HCT116 (cell line): ENCODE results near the gene COL16A1. TPM values are rescaled to one million over a fixed set of nuclear protein-coding genes. Genes with fewer than 3 reads are reported as not detected.
"Not testable (repeated sequence)": the region's sequence is repeated elsewhere in the genome, so short reads cannot be mapped to it uniquely, and the experiment has no call there.

Experiments
- ATAC-seq: fragments of 200-7000 bp; cut with Tn5 transposase; 2 replicates; pipeline ENCODE4 v1.9.1; 2020; ENCODE audit warnings: mild to moderate bottlenecking, moderate library complexity
- BruUV-seq: library from RNA; stranded (reverse); fragments of 400-500 nt; replicated peaks from 2 replicates; lab custom pipeline; 2021; lab: Mats Ljungman, UMichigan
- CTCF ChIA-PET: fragments of 300-600 bp; sonication (Branson Sonifier 250); formaldehyde crosslinking; loops from one replicate; lab custom pipeline; 2021; ENCODE audit warnings: antibody characterized with exemption; lab: Charles Lee
- POLR2A ChIA-PET: fragments of 300-600, 350-600 bp; sonication (Branson Sonifier 250); formaldehyde crosslinking; loops from one replicate; lab custom pipeline; 2021; ENCODE audit warnings: antibody characterized with exemption; lab: Charles Lee
- RAD21 ChIA-PET, 2 experiments: fragments of 300-600 bp; sonication (Branson Sonifier 250); formaldehyde crosslinking; loops; one replicate each; lab custom pipeline; 2023; ENCODE audit warnings: low total read pairs in 2 of 2; ENCODE audit not compliant: uncharacterized antibody in 2 of 2, unreplicated experiment in 2 of 2, low non-redundant PET in 1 of 2; lab: Charles Lee
- DNase-seq: peaks from one replicate; pipeline ENCODE4 v3.0.0-alpha.2; 2010; ENCODE audit warnings: low read depth, low spot score
- H2AFZ ChIP-seq: fragments of 200-600 bp; shearing (Covaris generic), sonication (generic); 2 replicates; pipeline ENCODE4 v1.6.1; 2017; ENCODE audit warnings: low read depth, mixed run types, mixed read lengths, antibody characterized with exemption, low read length; ENCODE audit not compliant: poor library complexity, severe bottlenecking
- H3K27ac ChIP-seq: 2 replicates; pipeline ENCODE4 v1.5.1; 2012; ENCODE audit warnings: low read depth, low read length
- H3K27me3 ChIP-seq: fragments of 200-600 bp; sonication (generic); 2 replicates; pipeline ENCODE4 v1.6.1; 2016; ENCODE audit warnings: mixed run types, low read length, mixed read lengths; ENCODE audit not compliant: insufficient read depth
- H3K36me3 ChIP-seq, 2 experiments: fragments of 200-500 bp in 1 of 2; fragments of 200-600 bp in 1 of 2; sonication (Bioruptor generic) in 1 of 2; sonication (generic) in 1 of 2; 2 replicates each; pipeline versions ENCODE4 v1.5.1 to v1.6.1; 2014 to 2016; ENCODE audit warnings: low read length in 2 of 2, inconsistent platforms in 1 of 2, mixed read lengths in 1 of 2, mixed run types in 1 of 2; ENCODE audit not compliant: insufficient read depth in 2 of 2, control insufficient read depth in 1 of 2
- H3K4me1 ChIP-seq, 2 experiments: fragments of 200-600 bp in 1 of 2; sonication (generic) in 1 of 2; 2 replicates each; pipeline versions ENCODE4 v1.5.1 to v1.6.1; 2012 to 2017; ENCODE audit warnings: low read length in 2 of 2, inconsistent platforms in 1 of 2, mild to moderate bottlenecking in 1 of 2, mixed read lengths in 1 of 2, mixed run types in 1 of 2, moderate library complexity in 1 of 2; ENCODE audit not compliant: insufficient read depth in 2 of 2, control insufficient read depth in 1 of 2
- H3K4me2 ChIP-seq: fragments of 200-600 bp; sonication (generic); 2 replicates; pipeline ENCODE4 v1.6.1; 2017; ENCODE audit warnings: mixed run types, low read length, mixed read lengths
- H3K4me3 ChIP-seq, 2 experiments: fragments of 200-600 bp in 1 of 2; sonication (generic) in 1 of 2; replicated peaks in 1 of 2; 2 replicates each; pipeline ENCODE4 v1.5.1; 2011 to 2016; ENCODE audit warnings: low read length in 2 of 2, control low read depth in 1 of 2, low read depth in 1 of 2, mild to moderate bottlenecking in 1 of 2, mixed read lengths in 1 of 2, mixed run types in 1 of 2
- H3K79me2 ChIP-seq: fragments of 200-600 bp; sonication (generic); 2 replicates; pipeline ENCODE4 v1.6.1; 2017; ENCODE audit warnings: mild to moderate bottlenecking, mixed run types, low read length, moderate library complexity, mixed read lengths; ENCODE audit not compliant: insufficient read depth
- H3K9ac ChIP-seq: fragments of 200-600 bp; sonication (generic); 2 replicates; pipeline ENCODE4 v1.6.1; 2016; ENCODE audit warnings: low read length, mixed read lengths
- H3K9me2 ChIP-seq: fragments of 200-600 bp; sonication (generic), shearing (Covaris generic); 2 replicates; pipeline ENCODE4 v1.6.1; 2017; ENCODE audit warnings: mixed run types, mild to moderate bottlenecking, moderate library complexity; ENCODE audit not compliant: insufficient read depth
- H3K9me3 ChIP-seq, 2 experiments: fragments of 200-500 bp in 1 of 2; fragments of 200-600 bp in 1 of 2; sonication (Bioruptor generic) in 1 of 2; sonication (generic) in 1 of 2; 2 replicates each; pipeline ENCODE4 v1.6.1; 2014 to 2017; ENCODE audit warnings: low read length in 2 of 2, mixed read lengths in 2 of 2, inconsistent platforms in 1 of 2, low read depth in 1 of 2, mild to moderate bottlenecking in 1 of 2, mixed run types in 1 of 2, moderate library complexity in 1 of 2; ENCODE audit not compliant: control insufficient read depth in 1 of 2, insufficient read depth in 1 of 2
- H4K20me1 ChIP-seq: fragments of 200-600 bp; sonication (generic), shearing (Covaris generic); 2 replicates; pipeline ENCODE4 v1.6.1; 2017; ENCODE audit warnings: mixed run types, mild to moderate bottlenecking, moderate library complexity; ENCODE audit not compliant: insufficient read depth
- ELF1 ChIP-seq: IDR thresholded peaks from 2 replicates; pipeline ENCODE4 v1.6.1; 2012; ENCODE audit warnings: low read depth, borderline replicate concordance
- EZH2phosphoT487 ChIP-seq: fragments of 200-600 bp; IDR thresholded peaks from 2 replicates; pipeline ENCODE4 v1.6.1; 2018; ENCODE audit warnings: antibody characterized with exemption, borderline replicate concordance
- RAD21 ChIP-seq: IDR thresholded peaks from 2 replicates; pipeline ENCODE4 v1.6.1; 2012; ENCODE audit warnings: low read depth, mild to moderate bottlenecking
- intact Hi-C: fragments of 100-400 bp; cut with micrococcal nuclease; formaldehyde crosslinking; loops from 2 replicates; pipeline ENCODE4 v1.10.0; 2022
- total RNA-seq: library from RNA; stranded (reverse); gene quantifications from one replicate; pipeline ENCODE4 v1.2.1, GENCODE V29; 2021; ENCODE audit not compliant: unreplicated experiment
- TF ChIP-seq, protein P1 (sequence below), 3 experiments: fragments of 200-600 bp in 1 of 3; sonication (generic) in 1 of 3; IDR thresholded peaks in 2 of 3; conservative IDR thresholded peaks in 1 of 3; 2 replicates each; pipeline ENCODE4 v1.5.1; 2012 to 2017; ENCODE audit warnings: low read depth in 2 of 3, low read length in 2 of 3, antibody characterized with exemption in 1 of 3, borderline replicate concordance in 1 of 3, control low read depth in 1 of 3, mild to moderate bottlenecking in 1 of 3, mixed read lengths in 1 of 3, mixed run types in 1 of 3, moderate library complexity in 1 of 3; ENCODE audit not compliant: insufficient read depth in 1 of 3

Gene COL16A1
- total RNA-seq, 1 experiment from 2014 or later: 2.2 TPM

DNA sequence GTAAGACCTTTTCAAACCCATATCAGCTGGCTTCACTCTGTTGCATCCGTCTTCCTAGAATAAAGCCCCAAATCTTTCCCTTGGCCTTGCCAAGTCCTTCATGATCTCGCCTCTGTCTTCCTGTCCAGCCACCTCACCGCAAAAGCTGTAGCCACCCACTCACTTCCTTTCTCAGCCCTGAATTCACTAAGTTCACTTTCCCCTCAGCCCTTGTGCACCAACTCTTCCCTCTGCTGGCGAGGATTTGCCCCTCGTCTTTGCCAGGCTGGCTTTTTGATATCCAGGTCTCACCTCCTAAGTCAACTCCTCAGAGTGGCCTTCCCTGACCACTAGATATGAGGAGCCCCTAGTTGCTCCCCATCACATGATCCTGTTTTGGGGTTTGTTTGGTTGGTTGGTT, 3.9 kb upstream of the COL16A1 start:
- TF ChIP-seq ELF1 (no peak), RAD21 (peak; percentile 59), EZH2phosphoT487 (no peak)
- TF ChIP-seq, protein P1, sequence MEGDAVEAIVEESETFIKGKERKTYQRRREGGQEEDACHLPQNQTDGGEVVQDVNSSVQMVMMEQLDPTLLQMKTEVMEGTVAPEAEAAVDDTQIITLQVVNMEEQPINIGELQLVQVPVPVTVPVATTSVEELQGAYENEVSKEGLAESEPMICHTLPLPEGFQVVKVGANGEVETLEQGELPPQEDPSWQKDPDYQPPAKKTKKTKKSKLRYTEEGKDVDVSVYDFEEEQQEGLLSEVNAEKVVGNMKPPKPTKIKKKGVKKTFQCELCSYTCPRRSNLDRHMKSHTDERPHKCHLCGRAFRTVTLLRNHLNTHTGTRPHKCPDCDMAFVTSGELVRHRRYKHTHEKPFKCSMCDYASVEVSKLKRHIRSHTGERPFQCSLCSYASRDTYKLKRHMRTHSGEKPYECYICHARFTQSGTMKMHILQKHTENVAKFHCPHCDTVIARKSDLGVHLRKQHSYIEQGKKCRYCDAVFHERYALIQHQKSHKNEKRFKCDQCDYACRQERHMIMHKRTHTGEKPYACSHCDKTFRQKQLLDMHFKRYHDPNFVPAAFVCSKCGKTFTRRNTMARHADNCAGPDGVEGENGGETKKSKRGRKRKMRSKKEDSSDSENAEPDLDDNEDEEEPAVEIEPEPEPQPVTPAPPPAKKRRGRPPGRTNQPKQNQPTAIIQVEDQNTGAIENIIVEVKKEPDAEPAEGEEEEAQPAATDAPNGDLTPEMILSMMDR (IDR thresholded peaks at IDR 0.05 in 2 of 3, conservative IDR thresholded peaks at IDR 0.05 in 1 of 3; ENCODE audit: borderline replicate concordance in 1 of 3, insufficient read depth in 1 of 3, low read depth in 2 of 3, low read length in 2 of 3): peak; percentile 30 to 37 (median 31); a peak in 5 of 6 replicates
- no TSS peak for BruUV-seq
- no peak overlapping the region for H3K9ac ChIP-seq
- no peaks in the 10 kb centered on the region for H3K9me3 ChIP-seq
- ChIA-PET RAD21 (interaction anchor here in 1 of 2 experiments (0.7 kb wide), 1 partner anchor 82 kb away, joined by 3 read pairs; no protein-coding TSS in a partner anchor), CTCF (interaction anchor here (0.7 to 2.1 kb wide), 6 partner anchors 8 to 81 kb away, joined by 3 to 8 read pairs (median 3); no protein-coding TSS in a partner anchor), POLR2A (interaction anchor here (1.2 kb wide), 1 partner anchor 11 kb away, joined by 3 read pairs; no protein-coding TSS in a partner anchor)
- peaks cover 14 to 43% of the 10 kb centered on the region in 2 experiments for H3K4me1 ChIP-seq
- DNase-seq (no peak), ATAC-seq (no peak)
- H3K27ac ChIP-seq: no peak overlapping the region
- no peaks in the 10 kb centered on the region for H3K36me3 ChIP-seq
- no peaks in the 10 kb centered on the region for H3K79me2 ChIP-seq
- H3K27me3 ChIP-seq: no peaks in the 10 kb centered on the region
- intact Hi-C loops: no loop called here
- no peaks in the 10 kb centered on the region for H4K20me1 ChIP-seq
- H3K4me2 ChIP-seq: peak overlapping the region; percentile 55
- H3K9me2 ChIP-seq: no peaks in the 10 kb centered on the region
- peak overlapping the region; percentile 16 for H2AFZ ChIP-seq
- no peak overlapping the region for H3K4me3 ChIP-seq

- Histone ChIP-seq H3K4me1 (peaks cover 8 to 37% of the 10 kb centered on the region in 2 experiments), H3K4me2 (peak overlapping the region; percentile 55)
- H3K9me3 ChIP-seq, H3K9me2 ChIP-seq, DNase-seq, H3K4me3 ChIP-seq, RAD21 ChIA-PET, H2AFZ ChIP-seq, ATAC-seq, H3K27ac ChIP-seq, H4K20me1 ChIP-seq, intact Hi-C loops, H3K79me2 ChIP-seq, BruUV-seq, H3K36me3 ChIP-seq, H3K9ac ChIP-seq, H3K27me3 ChIP-seq: not testable (repeated sequence)
- CTCF ChIA-PET: interaction anchor here (0.9 to 1.4 kb wide), 4 partner anchors 9 to 43 kb away, joined by 3 to 5 read pairs (median 3); no protein-coding TSS in a partner anchor
- POLR2A ChIA-PET: interaction anchor here (1.2 kb wide), 1 partner anchor 10 kb away, joined by 3 read pairs; no protein-coding TSS in a partner anchor
Observed at GRCh38 chr1:31707059-31707600, 3.3 kb upstream of the COL16A1 start.
